ENCODE measurements around the gene HPCAL4.

DNA sequence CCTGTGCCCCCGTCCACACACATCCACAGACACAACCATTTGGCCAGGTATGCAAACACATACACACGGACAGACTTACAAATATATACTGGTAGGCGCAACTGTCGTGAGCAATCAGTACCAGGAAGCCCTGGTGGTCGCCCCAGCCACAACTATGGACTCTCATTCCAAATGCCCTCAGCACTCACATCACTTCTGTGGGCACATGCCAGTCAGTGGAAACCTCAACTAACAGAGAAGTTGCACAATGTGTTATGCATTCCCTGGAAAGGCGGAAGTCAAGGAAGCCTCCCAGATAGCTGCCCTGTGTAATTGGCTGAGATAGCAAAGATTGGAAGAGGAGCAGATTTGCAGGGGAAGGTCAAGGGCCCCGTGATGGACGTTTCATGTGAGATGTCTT, 50.4 kb downstream of the HPCAL4 start:
- TF ChIP-seq, protein P1, sequence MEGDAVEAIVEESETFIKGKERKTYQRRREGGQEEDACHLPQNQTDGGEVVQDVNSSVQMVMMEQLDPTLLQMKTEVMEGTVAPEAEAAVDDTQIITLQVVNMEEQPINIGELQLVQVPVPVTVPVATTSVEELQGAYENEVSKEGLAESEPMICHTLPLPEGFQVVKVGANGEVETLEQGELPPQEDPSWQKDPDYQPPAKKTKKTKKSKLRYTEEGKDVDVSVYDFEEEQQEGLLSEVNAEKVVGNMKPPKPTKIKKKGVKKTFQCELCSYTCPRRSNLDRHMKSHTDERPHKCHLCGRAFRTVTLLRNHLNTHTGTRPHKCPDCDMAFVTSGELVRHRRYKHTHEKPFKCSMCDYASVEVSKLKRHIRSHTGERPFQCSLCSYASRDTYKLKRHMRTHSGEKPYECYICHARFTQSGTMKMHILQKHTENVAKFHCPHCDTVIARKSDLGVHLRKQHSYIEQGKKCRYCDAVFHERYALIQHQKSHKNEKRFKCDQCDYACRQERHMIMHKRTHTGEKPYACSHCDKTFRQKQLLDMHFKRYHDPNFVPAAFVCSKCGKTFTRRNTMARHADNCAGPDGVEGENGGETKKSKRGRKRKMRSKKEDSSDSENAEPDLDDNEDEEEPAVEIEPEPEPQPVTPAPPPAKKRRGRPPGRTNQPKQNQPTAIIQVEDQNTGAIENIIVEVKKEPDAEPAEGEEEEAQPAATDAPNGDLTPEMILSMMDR (IDR thresholded peaks at IDR 0.05) = no peak
- TF ChIP-seq EP300 (IDR thresholded peaks at IDR 0.05) (no peak), POLR2A (IDR thresholded peaks at IDR 0.05; ENCODE audit: low read depth) (no peak)

Measured in esophagus muscularis mucosa (tissue), 4 donors.